Measurements from ENCODE around the gene CCDC24.

DNA sequence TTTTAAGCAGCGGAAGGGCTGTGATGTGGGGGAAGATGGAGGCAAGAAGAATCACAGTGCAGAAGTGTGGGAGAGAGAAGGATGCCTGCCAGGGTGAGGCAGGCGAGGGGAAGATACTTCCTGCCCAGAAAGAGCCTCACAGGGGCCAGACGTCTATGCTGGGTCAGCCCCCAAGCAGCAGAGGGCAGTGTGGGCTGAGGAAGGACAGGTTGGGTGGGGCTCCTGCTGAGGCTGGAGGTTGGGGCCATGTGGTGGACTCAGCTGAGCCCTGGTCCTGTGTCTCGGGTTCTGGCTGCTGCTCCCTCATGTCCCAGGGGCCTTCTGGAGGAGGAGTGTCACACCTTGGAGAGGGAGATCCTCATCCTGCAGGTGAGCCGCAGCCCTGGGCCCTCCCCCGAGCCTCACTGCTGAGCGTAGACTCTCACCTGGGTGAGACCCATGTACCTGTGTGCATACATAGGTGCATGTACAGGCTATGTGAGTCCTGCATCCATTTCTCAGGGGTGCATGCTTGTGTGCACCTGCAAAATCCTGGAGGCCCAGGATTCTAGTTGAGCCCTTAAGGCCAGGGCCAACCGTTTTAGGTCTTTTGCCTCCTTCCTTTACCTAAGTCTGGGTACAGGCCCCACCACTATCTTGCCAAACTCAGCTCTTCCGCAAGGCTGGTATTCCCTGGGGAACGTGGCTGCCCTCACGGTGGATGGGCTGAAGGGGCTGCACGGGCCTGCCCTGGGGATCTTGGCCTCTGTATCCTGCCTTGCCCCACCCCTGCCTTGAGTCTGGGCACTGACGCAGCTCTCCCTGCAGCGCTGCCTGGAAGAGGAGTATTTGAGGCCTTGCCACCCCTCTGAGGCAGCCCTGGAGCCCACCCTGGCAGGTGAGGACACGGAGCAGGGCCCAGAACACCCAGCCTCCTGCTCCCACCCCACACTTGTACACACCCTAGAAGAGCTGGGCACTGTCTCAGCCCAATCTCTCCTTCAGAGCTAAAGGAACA, 3.7 kb downstream of the CCDC24 start:
- TF ChIP-seq POLR2A (IDR thresholded peaks at IDR 0.05), result no peak
- TF ChIP-seq, protein P1, sequence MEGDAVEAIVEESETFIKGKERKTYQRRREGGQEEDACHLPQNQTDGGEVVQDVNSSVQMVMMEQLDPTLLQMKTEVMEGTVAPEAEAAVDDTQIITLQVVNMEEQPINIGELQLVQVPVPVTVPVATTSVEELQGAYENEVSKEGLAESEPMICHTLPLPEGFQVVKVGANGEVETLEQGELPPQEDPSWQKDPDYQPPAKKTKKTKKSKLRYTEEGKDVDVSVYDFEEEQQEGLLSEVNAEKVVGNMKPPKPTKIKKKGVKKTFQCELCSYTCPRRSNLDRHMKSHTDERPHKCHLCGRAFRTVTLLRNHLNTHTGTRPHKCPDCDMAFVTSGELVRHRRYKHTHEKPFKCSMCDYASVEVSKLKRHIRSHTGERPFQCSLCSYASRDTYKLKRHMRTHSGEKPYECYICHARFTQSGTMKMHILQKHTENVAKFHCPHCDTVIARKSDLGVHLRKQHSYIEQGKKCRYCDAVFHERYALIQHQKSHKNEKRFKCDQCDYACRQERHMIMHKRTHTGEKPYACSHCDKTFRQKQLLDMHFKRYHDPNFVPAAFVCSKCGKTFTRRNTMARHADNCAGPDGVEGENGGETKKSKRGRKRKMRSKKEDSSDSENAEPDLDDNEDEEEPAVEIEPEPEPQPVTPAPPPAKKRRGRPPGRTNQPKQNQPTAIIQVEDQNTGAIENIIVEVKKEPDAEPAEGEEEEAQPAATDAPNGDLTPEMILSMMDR (IDR thresholded peaks at IDR 0.05), result no peak
